Inferior parietal cortex (tissue), 1 donor: ENCODE results near the gene PPP6C.
"Not testable (repeated sequence)": the region's sequence is repeated elsewhere in the genome, so short reads cannot be mapped to it uniquely, and the experiment has no call there.

ENCODE experiments used
- DNase-seq: peaks from one replicate; pipeline ENCODE4 v3.0.0-alpha.2; 2016; ENCODE audit errors: extremely low spot score

Gene PPP6C

GRCh38 chr9:125142560-125143376 lies 46.8 kb downstream of the PPP6C start:
- no peak for DNase-seq

GRCh38 chr9:125141751-125142150 lies 47.9 kb downstream of the PPP6C start:
- no peak for DNase-seq

GRCh38 chr9:125141251-125141650 lies 48.4 kb downstream of the PPP6C start:
- no peak for DNase-seq

GRCh38 chr9:125140576-125140975 lies 49.0 kb downstream of the PPP6C start:
- DNase-seq, result no peak

GRCh38 chr9:125137200-125137599 lies 52.4 kb downstream of the PPP6C start:
- DNase-seq, result no peak

GRCh38 chr9:125134976-125135375 lies 54.6 kb downstream of the PPP6C start:
- no peak for DNase-seq

- no peak for DNase-seq
Measured at GRCh38 chr9:125133403-125134329, 55.9 kb downstream of the PPP6C start.

GRCh38 chr9:125131778-125132177 lies 57.8 kb downstream of the PPP6C start:
- no peak for DNase-seq

- peak; percentile 77 for DNase-seq
Measured at GRCh38 chr9:125126019-125126746, 63.4 kb downstream of the PPP6C start.

- no peak for DNase-seq
Measured at GRCh38 chr9:125125523-125125922, 64.1 kb downstream of the PPP6C start.

- DNase-seq, result no peak
Measured at GRCh38 chr9:125121146-125121545, 68.5 kb downstream of the PPP6C start.

- DNase-seq, result no peak
Measured at GRCh38 chr9:125119643-125120286, 69.8 kb downstream of the PPP6C start.

- not testable (repeated sequence) for DNase-seq
Measured at GRCh38 chr9:125118696-125119095, 70.9 kb downstream of the PPP6C start.

- not testable (repeated sequence) for DNase-seq
Measured at GRCh38 chr9:125114503-125114902, 75.1 kb downstream of the PPP6C start.

GRCh38 chr9:125110464-125110863 lies 79.1 kb downstream of the PPP6C start:
- DNase-seq, result no peak

- DNase-seq, result not testable (repeated sequence)
Measured at GRCh38 chr9:125108541-125108940, 81.1 kb downstream of the PPP6C start.

GRCh38 chr9:125106285-125106893 lies 83.2 kb downstream of the PPP6C start:
- no peak for DNase-seq

- no peak for DNase-seq
Measured at GRCh38 chr9:125103770-125104460, 85.7 kb downstream of the PPP6C start.

- DNase-seq, result no peak
Measured at GRCh38 chr9:125103021-125103420, 86.6 kb downstream of the PPP6C start.

- DNase-seq, result no peak
Measured at GRCh38 chr9:125100822-125101221, 88.8 kb downstream of the PPP6C start.
